ENCODE measurements around the gene USP32. TPM values are rescaled to one million over a fixed set of nuclear protein-coding genes. Genes with fewer than 3 reads are reported as not detected.

Gene USP32
- total and polyA plus RNA-seq, 2 of the 8 experiments (the other 6 are each of a cell fraction or from before 2014, with no cell fraction given): 29.6 to 112 TPM

- H3K4ac ChIP-seq (replicated peaks; ENCODE audit: insufficient read length, low read depth, low read length): no peak overlapping the region
Measured at GRCh38 chr17:60134396-60135150, 257.4 kb downstream of the USP32 start.

More at GRCh38 chr17:60134396-60135150, 257.4 kb downstream of the USP32 start:
- Histone ChIP-seq H4K20me1 (replicated peaks in 1 of 2; ENCODE audit: control insufficient read depth in 1 of 2, insufficient read depth in 2 of 2, low read length in 2 of 2) (peaks cover 0 to 9% of the 10 kb centered on the region in 2 experiments), H4K91ac (replicated peaks; ENCODE audit: insufficient read length, low read length) (no peak overlapping the region), H3K18ac (ENCODE audit: extremely low read depth, low read length) (no peak overlapping the region), H3K23me2 (ENCODE audit: low read depth, low read length) (peaks cover 8% of the 10 kb centered on the region; the same call in 1 of the 2 replicates), H3K27ac (ENCODE audit: low read depth, low read length) (no peak overlapping the region), H2AFZ (ENCODE audit: low read length) (peak overlapping the region; percentile 47; the same call in 1 of the 2 replicates), H2BK15ac (ENCODE audit: low read length) (no peak overlapping the region), H3K9ac (replicated peaks in 1 of 4; ENCODE audit: extremely low read depth in 1 of 4, low read depth in 3 of 4, low read length in 3 of 4) (peak overlapping the region in 3 of 4 experiments; percentile 26 to 62 (median 33); a peak in 5 of 7 replicates), H3K4me2 (ENCODE audit: insufficient read depth in 1 of 2, low read depth in 2 of 2, low read length in 2 of 2) (peak overlapping the region; percentile 97 to 98), H2BK20ac (ENCODE audit: low read length) (no peak overlapping the region), H2BK120ac (replicated peaks; ENCODE audit: low read depth, low read length) (no peak overlapping the region), H3K23ac (ENCODE audit: insufficient read length) (no peak overlapping the region), H3K36me3 (ENCODE audit: control insufficient read depth in 2 of 4, insufficient read depth in 4 of 4, low read length in 3 of 4) (no peaks in the 10 kb centered on the region; a peak in 1 of 8 replicates), H2BK5ac (ENCODE audit: low read depth, low read length) (no peak overlapping the region), H2AK5ac (ENCODE audit: low read depth, low read length) (no peak overlapping the region), H3K4me1 (replicated peaks in 1 of 4; ENCODE audit: control insufficient read depth in 3 of 4, insufficient read depth in 4 of 4, low read length in 3 of 4) (peaks cover 0 to 15% (median 8%) of the 10 kb centered on the region in 4 experiments; a peak in 6 of 7 replicates), H3K9me3 (ENCODE audit: insufficient read depth in 2 of 2, low read depth in 1 of 2, low read length in 1 of 2) (no peaks in the 10 kb centered on the region), H3K27me3 (replicated peaks in 1 of 4; ENCODE audit: control insufficient read depth in 3 of 4, extremely low read depth in 1 of 4, insufficient read depth in 3 of 4, low read length in 3 of 4) (peaks cover 27 to 51% (median 44%) of the 10 kb centered on the region in 4 experiments), H3K56ac (replicated peaks; ENCODE audit: insufficient read length, low read depth, low read length) (no peak overlapping the region), H3K4me3 (ENCODE audit: extremely low read depth in 1 of 4, insufficient read depth in 2 of 4, low read depth in 3 of 4, low read length in 4 of 4) (peak overlapping the region; percentile 76 to 95 (median 88)), H3K79me2 (ENCODE audit: control insufficient read depth in 1 of 2, insufficient read depth in 2 of 2, low read length in 2 of 2) (no peaks in the 10 kb centered on the region), H4K5ac (ENCODE audit: insufficient read length, low read depth, low read length) (no peak overlapping the region), H3K14ac (ENCODE audit: insufficient read length) (no peak overlapping the region), H2BK12ac (ENCODE audit: low read depth, low read length) (no peak overlapping the region), H4K8ac (ENCODE audit: extremely low read depth, insufficient read depth, low read length) (no peak overlapping the region), H3K79me1 (ENCODE audit: low read depth, low read length) (no peaks in the 10 kb centered on the region)
- DNase-seq (ENCODE audit: low read depth in 1 of 2, low spot score in 2 of 2): peak in 1 of 2 experiments; percentile 17
- FAIRE-seq: no peak
- ChIA-PET CTCF (ENCODE audit: partially characterized antibody) (no interaction called here), POLR2A (ENCODE audit: partially characterized antibody) (no interaction called here)
- TF ChIP-seq SUZ12 (IDR thresholded peaks at IDR 0.05; ENCODE audit: low read length): peak; percentile 48; the same call in 1 of the 2 replicates
- TF ChIP-seq SP1 (IDR thresholded peaks at IDR 0.05; ENCODE audit: low read depth, low read length): no peak
- WGBS, 2 experiments (ENCODE audit: extremely low coverage in 1 of 2, insufficient coverage in 1 of 2, insufficient read length in 1 of 2, insufficient replicate concordance in 2 of 2, low coverage in 1 of 2, low lambda C conversion rate in 2 of 2, missing lambda C conversion rate in 1 of 2): 39% methylated on average over 16 of the region's 16 CpGs; no CpG with 5 or more reads in 1 of the 2 experiments
